Measurements from ENCODE around the gene MEGF11. TPM values are rescaled to one million over a fixed set of nuclear protein-coding genes. Genes with fewer than 3 reads are reported as not detected.

Gene MEGF11
- total RNA-seq, 3 donors from 2014 or later (not counting 1 experiment from before 2014, with no cell fraction given) = not detected

GRCh38 chr15:66097151-66098021 lies 156.2 kb downstream of the MEGF11 start:
- DNase-seq (no peak), ATAC-seq (no peak)
- no peak overlapping the region for H3K4me3 Mint-ChIP-seq
- peaks cover 2 to 27% of the 10 kb centered on the region in 2 donors for H3K27me3 Mint-ChIP-seq (ENCODE audit: low read depth in 2 of 2)
- no peak overlapping the region for H3K27ac Mint-ChIP-seq
- no peak for TF ChIP-seq CTCF (IDR thresholded peaks at IDR 0.05)
- no peaks in the 10 kb centered on the region for H3K9me3 ChIP-seq (ENCODE audit: control insufficient read depth, insufficient read depth, low read length)
- H3K36me3 ChIP-seq (ENCODE audit: control insufficient read depth, insufficient read depth, low read length) = no peaks in the 10 kb centered on the region
- no peaks in the 10 kb centered on the region for H3K4me1 ChIP-seq (ENCODE audit: control insufficient read depth, insufficient read depth, low read length)
- no peaks in the 10 kb centered on the region for H3K27me3 ChIP-seq (ENCODE audit: control insufficient read depth, insufficient read depth, low read length)
- H3K27ac ChIP-seq (ENCODE audit: low read length) = no peak overlapping the region
- H3K36me3 Mint-ChIP-seq = no peaks in the 10 kb centered on the region
- H3K4me1 Mint-ChIP-seq = no peaks in the 10 kb centered on the region
- intact Hi-C loops (cut with micrococcal nuclease) = no loop called here
- no peaks in the 10 kb centered on the region for H3K9me3 Mint-ChIP-seq
- no peak overlapping the region for H3K4me3 ChIP-seq (ENCODE audit: low read length)
- 81% methylated on average over 15 of the region's 15 CpGs for WGBS (ENCODE audit: insufficient coverage)

- Mint-ChIP-seq H3K27ac (no peak overlapping the region), H3K4me1 (no peaks in the 10 kb centered on the region), H3K4me3 (no peak overlapping the region), H3K27me3 (ENCODE audit: low read depth in 2 of 2) (peaks cover 2 to 32% of the 10 kb centered on the region in 2 donors), H3K9me3 (no peaks in the 10 kb centered on the region), H3K36me3 (no peaks in the 10 kb centered on the region)
- Histone ChIP-seq H3K4me3 (ENCODE audit: low read length) (no peak overlapping the region), H3K4me1 (ENCODE audit: control insufficient read depth, insufficient read depth, low read length) (no peaks in the 10 kb centered on the region), H3K9me3 (ENCODE audit: control insufficient read depth, insufficient read depth, low read length) (no peaks in the 10 kb centered on the region), H3K36me3 (ENCODE audit: control insufficient read depth, insufficient read depth, low read length) (no peaks in the 10 kb centered on the region), H3K27me3 (ENCODE audit: control insufficient read depth, insufficient read depth, low read length) (no peaks in the 10 kb centered on the region), H3K27ac (ENCODE audit: low read length) (no peak overlapping the region)
- TF ChIP-seq CTCF (IDR thresholded peaks at IDR 0.05) = no peak
- WGBS (ENCODE audit: insufficient coverage) = 81% methylated on average over 5 of the region's 5 CpGs
- DNase-seq (no peak), ATAC-seq (no peak)
- intact Hi-C loops (cut with micrococcal nuclease) = no loop called here
These were observed 156.9 kb downstream of the MEGF11 start for GRCh38 chr15:66096688-66097058.

- Histone ChIP-seq H3K27ac (ENCODE audit: low read length) (no peak overlapping the region), H3K9me3 (ENCODE audit: control insufficient read depth, insufficient read depth, low read length) (no peaks in the 10 kb centered on the region), H3K4me1 (ENCODE audit: control insufficient read depth, insufficient read depth, low read length) (no peaks in the 10 kb centered on the region), H3K36me3 (ENCODE audit: control insufficient read depth, insufficient read depth, low read length) (no peaks in the 10 kb centered on the region), H3K27me3 (ENCODE audit: control insufficient read depth, insufficient read depth, low read length) (no peaks in the 10 kb centered on the region), H3K4me3 (ENCODE audit: low read length) (no peak overlapping the region)
- DNase-seq (no peak), ATAC-seq (no peak)
- Mint-ChIP-seq H3K36me3 (no peaks in the 10 kb centered on the region), H3K27me3 (ENCODE audit: low read depth in 2 of 2) (peaks cover 2 to 30% of the 10 kb centered on the region in 2 donors), H3K4me3 (no peak overlapping the region), H3K9me3 (no peaks in the 10 kb centered on the region), H3K4me1 (no peaks in the 10 kb centered on the region), H3K27ac (no peak overlapping the region)
- TF ChIP-seq CTCF (IDR thresholded peaks at IDR 0.05) = no peak
- WGBS (ENCODE audit: insufficient coverage) = 85% methylated on average over 15 of the region's 15 CpGs
- intact Hi-C loops (cut with micrococcal nuclease) = no loop called here
These were observed 157.5 kb downstream of the MEGF11 start for GRCh38 chr15:66095871-66096687.
